Measurements from ENCODE around the gene FAP.

Gene FAP

GRCh38 chr2:162210385-162210784 lies 32.9 kb downstream of the FAP start:
- FAIRE-seq: no peak
- no peak for TF ChIP-seq POU2F2 (IDR thresholded peaks at IDR 0.05; ENCODE audit: low read depth, low read length)
- no peak for TF ChIP-seq POLR2AphosphoS5 (IDR thresholded peaks at IDR 0.05; ENCODE audit: low read depth, low read length)
- TF ChIP-seq SPI1 (IDR thresholded peaks at IDR 0.05; ENCODE audit: low read depth, low read length): no peak
- TF ChIP-seq TAF1 (IDR thresholded peaks at IDR 0.05; ENCODE audit: low read depth, low read length): no peak
- no peak for TF ChIP-seq PAX5 (IDR thresholded peaks at IDR 0.05; ENCODE audit: insufficient read depth, low read length, severe bottlenecking)
- no peak for TF ChIP-seq POLR2A (IDR thresholded peaks at IDR 0.05; ENCODE audit: low read depth, low read length)

GRCh38 chr2:162202203-162202602 lies 41.0 kb downstream of the FAP start:
- no peak for TF ChIP-seq POLR2A (IDR thresholded peaks at IDR 0.05; ENCODE audit: low read depth, low read length)
- no peak for TF ChIP-seq TAF1 (IDR thresholded peaks at IDR 0.05; ENCODE audit: low read depth, low read length)
- no peak for TF ChIP-seq PAX5 (IDR thresholded peaks at IDR 0.05; ENCODE audit: insufficient read depth, low read length, severe bottlenecking)
- no peak for TF ChIP-seq POU2F2 (IDR thresholded peaks at IDR 0.05; ENCODE audit: low read depth, low read length)
- no peak for TF ChIP-seq SPI1 (IDR thresholded peaks at IDR 0.05; ENCODE audit: low read depth, low read length)
- no peak for TF ChIP-seq POLR2AphosphoS5 (IDR thresholded peaks at IDR 0.05; ENCODE audit: low read depth, low read length)
- DNase-seq (ENCODE audit: insufficient read length, low spot score) (no peak), FAIRE-seq (no peak)

More at GRCh38 chr2:162210385-162210784, 32.9 kb downstream of the FAP start:
- no peak for DNase-seq (ENCODE audit: insufficient read length, low spot score)

GRCh38 chr2:162200636-162201035 lies 42.6 kb downstream of the FAP start:
- DNase-seq (ENCODE audit: insufficient read length, low spot score): no peak
- no peak for FAIRE-seq
- TF ChIP-seq TAF1 (IDR thresholded peaks at IDR 0.05; ENCODE audit: low read depth, low read length) (no peak), POLR2AphosphoS5 (IDR thresholded peaks at IDR 0.05; ENCODE audit: low read depth, low read length) (no peak), POU2F2 (IDR thresholded peaks at IDR 0.05; ENCODE audit: low read depth, low read length) (no peak), PAX5 (IDR thresholded peaks at IDR 0.05; ENCODE audit: insufficient read depth, low read length, severe bottlenecking) (no peak), SPI1 (IDR thresholded peaks at IDR 0.05; ENCODE audit: low read depth, low read length) (no peak)

GRCh38 chr2:162199913-162200312 lies 43.3 kb downstream of the FAP start:
- FAIRE-seq (no peak), DNase-seq (ENCODE audit: insufficient read length, low spot score) (no peak)
- no peak for TF ChIP-seq PAX5 (IDR thresholded peaks at IDR 0.05; ENCODE audit: insufficient read depth, low read length, severe bottlenecking)
- no peak for TF ChIP-seq POU2F2 (IDR thresholded peaks at IDR 0.05; ENCODE audit: low read depth, low read length)

GRCh38 chr2:162198239-162198638 lies 45.0 kb downstream of the FAP start:
- FAIRE-seq (no peak), DNase-seq (ENCODE audit: insufficient read length, low spot score) (no peak)
- no peak for TF ChIP-seq TAF1 (IDR thresholded peaks at IDR 0.05; ENCODE audit: low read depth, low read length)

GRCh38 chr2:162197069-162197825 lies 46.0 kb downstream of the FAP start:
- no peak for FAIRE-seq
- TF ChIP-seq POU2F2 (IDR thresholded peaks at IDR 0.05; ENCODE audit: low read depth, low read length): no peak
- TF ChIP-seq SPI1 (IDR thresholded peaks at IDR 0.05; ENCODE audit: low read depth, low read length): no peak
- no peak for TF ChIP-seq TAF1 (IDR thresholded peaks at IDR 0.05; ENCODE audit: low read depth, low read length)
- TF ChIP-seq POLR2A (IDR thresholded peaks at IDR 0.05; ENCODE audit: low read depth, low read length): no peak
- TF ChIP-seq POLR2AphosphoS5 (IDR thresholded peaks at IDR 0.05; ENCODE audit: low read depth, low read length): no peak
- TF ChIP-seq PAX5 (IDR thresholded peaks at IDR 0.05; ENCODE audit: insufficient read depth, low read length, severe bottlenecking): no peak

GRCh38 chr2:162196638-162197037 lies 46.6 kb downstream of the FAP start:
- DNase-seq (ENCODE audit: insufficient read length, low spot score) (no peak), FAIRE-seq (no peak)
- TF ChIP-seq PAX5 (IDR thresholded peaks at IDR 0.05; ENCODE audit: insufficient read depth, low read length, severe bottlenecking) (no peak), SPI1 (IDR thresholded peaks at IDR 0.05; ENCODE audit: low read depth, low read length) (no peak), POLR2A (IDR thresholded peaks at IDR 0.05; ENCODE audit: low read depth, low read length) (no peak)

More at GRCh38 chr2:162197069-162197825, 46.0 kb downstream of the FAP start:
- no peak for DNase-seq (ENCODE audit: insufficient read length, low spot score)

GRCh38 chr2:162188451-162188850 lies 54.8 kb downstream of the FAP start:
- DNase-seq (ENCODE audit: insufficient read length, low spot score): no peak
- TF ChIP-seq TAF1 (IDR thresholded peaks at IDR 0.05; ENCODE audit: low read depth, low read length) (no peak), POU2F2 (IDR thresholded peaks at IDR 0.05; ENCODE audit: low read depth, low read length) (no peak), POLR2AphosphoS5 (IDR thresholded peaks at IDR 0.05; ENCODE audit: low read depth, low read length) (no peak), SPI1 (IDR thresholded peaks at IDR 0.05; ENCODE audit: low read depth, low read length) (no peak), PAX5 (IDR thresholded peaks at IDR 0.05; ENCODE audit: insufficient read depth, low read length, severe bottlenecking) (no peak), POLR2A (IDR thresholded peaks at IDR 0.05; ENCODE audit: low read depth, low read length) (no peak)
- FAIRE-seq: no peak

- FAIRE-seq: no peak
- TF ChIP-seq SPI1 (IDR thresholded peaks at IDR 0.05; ENCODE audit: low read depth, low read length) (no peak), PAX5 (IDR thresholded peaks at IDR 0.05; ENCODE audit: insufficient read depth, low read length, severe bottlenecking) (no peak), POLR2AphosphoS5 (IDR thresholded peaks at IDR 0.05; ENCODE audit: low read depth, low read length) (no peak), POU2F2 (IDR thresholded peaks at IDR 0.05; ENCODE audit: low read depth, low read length) (no peak)
- no peak for DNase-seq (ENCODE audit: insufficient read length, low spot score)
These were observed 57.6 kb downstream of the FAP start for GRCh38 chr2:162185541-162186232.

- no peak for FAIRE-seq
- no peak for TF ChIP-seq SPI1 (IDR thresholded peaks at IDR 0.05; ENCODE audit: low read depth, low read length)
- TF ChIP-seq PAX5 (IDR thresholded peaks at IDR 0.05; ENCODE audit: insufficient read depth, low read length, severe bottlenecking): no peak
- TF ChIP-seq POU2F2 (IDR thresholded peaks at IDR 0.05; ENCODE audit: low read depth, low read length): no peak
- no peak for TF ChIP-seq POLR2A (IDR thresholded peaks at IDR 0.05; ENCODE audit: low read depth, low read length)
- TF ChIP-seq TAF1 (IDR thresholded peaks at IDR 0.05; ENCODE audit: low read depth, low read length): no peak
- TF ChIP-seq POLR2AphosphoS5 (IDR thresholded peaks at IDR 0.05; ENCODE audit: low read depth, low read length): no peak
These were observed 58.3 kb downstream of the FAP start for GRCh38 chr2:162184821-162185450.

More at GRCh38 chr2:162184821-162185450, 58.3 kb downstream of the FAP start:
- DNase-seq (ENCODE audit: insufficient read length, low spot score): no peak
